ENCODE measurements around the gene ACVR1B.
A peak's percentile ranks its signal among the peaks of the same experiment; 100 is the strongest.

The ACVR1B gene

DNA sequence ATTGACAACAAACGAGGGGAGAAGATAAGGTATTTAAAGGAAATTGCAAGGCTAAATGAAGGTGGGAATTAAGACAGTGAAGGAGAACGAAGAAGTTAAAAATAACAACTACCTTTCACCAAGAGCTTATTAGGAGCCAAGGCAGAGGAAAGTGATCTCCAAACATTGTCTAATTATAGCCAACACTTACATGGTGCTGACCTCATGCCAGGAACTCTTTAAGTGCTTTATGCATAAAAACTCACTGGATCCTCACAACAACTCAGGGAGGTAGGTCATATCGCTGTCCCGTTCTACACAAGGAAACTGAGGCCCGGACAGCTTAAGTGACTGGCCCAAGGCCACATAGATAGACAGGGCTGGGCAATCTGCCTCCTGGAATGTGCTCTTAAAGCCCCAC lies 74.8 kb downstream of the ACVR1B start:
- no peak for DNase-seq

- DNase-seq: no peak
These were observed 75.8 kb downstream of the ACVR1B start for GRCh38 chr12:52027085-52027843.

- peak; percentile 16 for DNase-seq
These were observed 78.2 kb downstream of the ACVR1B start for GRCh38 chr12:52029685-52030084.

- DNase-seq: peak; percentile 47
These were observed 80.9 kb downstream of the ACVR1B start for GRCh38 chr12:52032446-52032803.

DNA sequence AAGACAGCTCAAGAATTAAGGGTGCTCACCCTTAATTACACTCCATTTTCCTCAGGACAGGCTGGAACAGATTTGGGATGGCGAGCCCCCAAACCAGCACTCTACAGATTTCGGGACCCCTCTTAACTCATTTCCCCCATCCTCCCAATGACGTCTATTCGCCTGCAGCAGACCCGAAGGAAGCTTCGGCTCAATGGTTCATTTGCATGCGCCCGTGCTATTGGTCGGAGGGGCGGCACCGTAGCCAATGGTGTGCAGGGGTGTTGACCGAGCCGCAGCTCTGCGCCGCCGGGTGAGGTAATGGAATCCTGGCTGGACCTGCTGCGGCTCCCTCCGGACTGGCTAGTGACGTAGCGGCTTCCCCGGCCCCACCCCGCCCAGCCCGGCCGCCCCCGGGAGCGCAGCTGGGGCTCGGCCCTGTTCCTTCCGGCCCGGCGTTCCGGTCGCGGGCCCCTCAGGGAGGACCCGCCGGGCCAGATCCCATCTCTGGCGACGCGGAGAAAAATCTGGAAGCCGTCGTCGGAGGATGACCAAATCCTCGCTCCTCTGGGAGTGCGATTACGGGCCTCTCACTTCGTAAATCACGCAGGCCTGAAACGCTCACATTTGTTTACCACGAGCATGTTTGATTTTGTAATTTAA lies 81.4 kb downstream of the ACVR1B start:
- DNase-seq: peak; percentile 82

GRCh38 chr12:52033446-52034140 lies 82.1 kb downstream of the ACVR1B start:
- DNase-seq: no peak

- no peak for DNase-seq
These were observed 83.7 kb downstream of the ACVR1B start for GRCh38 chr12:52035190-52035589.

DNA sequence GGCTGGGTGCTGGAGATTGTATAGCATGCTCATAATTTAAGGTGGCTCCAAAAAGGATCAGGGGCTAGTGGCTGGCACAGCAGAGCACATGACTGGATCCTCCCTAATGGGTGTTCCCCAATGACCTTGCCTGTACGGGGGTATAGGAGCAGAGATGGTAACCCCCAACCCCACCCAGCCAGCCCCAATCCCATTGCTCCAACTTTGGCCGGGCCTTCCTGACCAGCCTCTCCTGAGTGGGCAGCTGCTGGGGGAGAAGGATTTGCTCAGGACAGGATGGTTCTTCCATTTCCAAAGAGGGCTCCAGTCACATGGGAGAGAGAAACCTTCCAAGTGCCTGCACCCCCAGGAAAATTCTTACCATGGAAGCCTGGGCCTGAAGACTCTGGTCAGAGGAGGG lies 84.4 kb downstream of the ACVR1B start:
- DNase-seq: no peak

DNA sequence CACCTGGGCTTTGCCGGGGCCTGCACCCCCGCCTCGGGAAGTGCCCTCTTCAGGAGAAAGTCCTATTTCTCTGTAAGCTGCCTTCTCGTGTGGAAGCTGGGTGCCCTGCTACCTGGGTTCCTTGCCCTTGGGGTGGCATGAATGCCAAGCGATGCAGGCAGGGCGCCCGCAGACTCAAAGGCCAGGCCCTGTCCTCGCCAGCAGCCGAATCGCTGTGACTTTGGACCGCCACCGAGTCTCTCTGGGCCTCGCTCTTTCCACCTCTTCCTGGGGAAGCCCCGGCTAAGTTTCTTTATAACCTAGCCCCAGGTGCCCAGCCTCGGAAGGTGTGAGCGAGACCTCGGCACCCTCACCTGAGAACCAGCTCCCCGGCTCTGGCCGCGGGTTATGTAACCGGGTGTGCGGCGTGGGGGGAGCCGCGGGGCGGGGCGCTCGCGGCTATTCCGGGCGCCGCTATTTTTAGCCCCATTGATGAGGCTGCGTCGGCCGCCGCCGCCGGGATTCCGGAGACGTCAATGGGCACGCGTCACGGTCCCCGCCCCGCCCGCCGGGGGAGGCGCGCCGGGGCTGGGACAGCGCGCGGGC lies 85.2 kb downstream of the ACVR1B start:
- DNase-seq: no peak

DNA sequence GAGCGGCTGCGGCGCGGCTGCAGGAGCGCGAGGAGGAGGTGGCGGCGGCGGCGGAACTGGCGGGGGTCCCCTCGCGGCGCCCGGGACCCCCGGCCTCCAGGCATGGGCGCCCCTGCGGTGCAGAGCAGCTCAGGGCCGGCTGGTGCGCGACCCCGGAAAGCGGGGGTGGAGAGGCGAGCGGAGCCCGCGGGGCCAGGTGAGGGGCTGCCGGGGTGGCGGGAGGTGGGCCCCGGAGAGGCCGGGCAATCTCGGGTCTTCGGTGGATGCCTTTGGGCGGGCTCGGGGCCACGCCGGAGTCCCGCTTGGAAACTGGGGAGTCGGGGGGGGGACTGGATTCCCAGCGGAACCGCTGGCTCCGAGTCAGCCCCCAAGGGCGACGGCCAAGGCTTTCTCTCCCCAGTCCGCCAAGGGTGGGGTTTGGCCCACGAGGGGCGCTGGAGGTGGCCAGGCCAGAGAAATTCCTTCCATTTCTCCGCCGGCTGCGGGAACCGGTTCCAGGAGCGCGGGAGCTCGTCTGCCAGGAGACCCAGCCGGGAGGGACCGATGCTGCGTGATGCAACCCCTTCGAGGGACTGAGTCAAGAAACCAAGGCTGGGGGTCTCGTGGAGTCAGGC lies 85.9 kb downstream of the ACVR1B start:
- no peak for DNase-seq

- no peak for DNase-seq
These were observed 86.9 kb downstream of the ACVR1B start for GRCh38 chr12:52038447-52038846.

DNA sequence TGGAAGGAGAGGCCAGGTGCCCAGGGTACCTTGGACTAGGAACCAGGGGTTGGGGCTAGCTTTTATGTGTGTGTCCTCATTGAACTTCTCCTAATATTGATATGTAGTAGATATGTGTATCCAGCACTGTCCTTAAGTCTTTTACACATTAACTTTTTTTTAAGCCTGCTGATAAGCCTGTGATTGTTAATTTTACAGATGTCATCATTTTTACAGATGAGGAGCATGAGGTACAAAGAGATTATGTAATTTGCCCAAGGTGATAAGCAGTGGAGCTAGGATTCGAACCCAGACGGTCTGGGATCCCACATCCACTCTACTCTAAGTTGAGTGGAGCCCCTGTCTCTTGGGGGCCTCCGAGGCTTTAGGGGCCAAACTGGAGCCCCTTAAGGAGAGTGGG lies 89.5 kb downstream of the ACVR1B start:
- no peak for DNase-seq

- no peak for DNase-seq
These were observed 90.2 kb downstream of the ACVR1B start for GRCh38 chr12:52041695-52042123.

- no peak for DNase-seq
These were observed 91.3 kb downstream of the ACVR1B start for GRCh38 chr12:52042706-52043385.

- DNase-seq: no peak
These were observed 92.1 kb downstream of the ACVR1B start for GRCh38 chr12:52043386-52044212.

DNA sequence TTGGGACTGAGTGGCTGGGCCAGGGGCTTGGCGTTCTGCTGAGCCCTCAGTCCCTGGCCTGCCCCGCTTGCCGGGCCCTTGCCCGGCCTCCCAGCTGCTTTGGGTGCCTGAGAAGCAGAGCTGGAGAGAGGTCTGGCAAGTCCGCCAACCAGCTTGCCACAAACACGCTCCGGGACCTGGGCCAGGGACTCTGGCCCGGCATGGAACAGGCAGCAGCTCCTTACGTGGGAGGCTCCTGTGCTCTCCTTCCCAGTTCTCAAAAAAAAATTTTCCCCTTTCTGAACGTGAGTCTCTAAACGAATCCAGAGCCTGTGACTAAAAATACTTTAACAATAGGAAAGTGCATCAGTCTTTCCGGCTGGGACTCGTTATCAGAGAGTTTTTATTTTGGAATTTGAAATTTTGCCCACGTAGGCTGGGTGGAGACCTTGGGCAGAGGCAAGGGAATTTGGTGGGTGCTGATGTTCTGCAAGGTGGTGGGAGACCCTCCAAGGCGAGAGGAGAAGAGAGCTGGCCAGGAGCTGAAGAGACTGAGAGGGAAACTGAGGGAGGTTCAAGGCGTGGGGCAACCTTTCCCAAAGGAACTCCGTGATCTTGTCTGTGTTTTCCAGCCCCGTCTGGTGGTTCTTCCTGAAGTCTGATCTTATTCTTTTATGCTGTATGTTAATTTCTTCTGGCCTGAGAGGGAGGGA lies 92.9 kb downstream of the ACVR1B start:
- DNase-seq: no peak

GRCh38 chr12:52045794-52046199 lies 94.3 kb downstream of the ACVR1B start:
- DNase-seq: no peak

Data from kidney glomerular epithelial cell (primary cell).